ENCODE data around the gene PGS1.

Gene PGS1

GRCh38 chr17:78408476-78409050, 30.1 kb downstream of the PGS1 start:
- TF ChIP-seq GATA1 (IDR thresholded peaks at IDR 0.05; ENCODE audit: low read depth, low read length), result no peak
- TF ChIP-seq POLR2A (IDR thresholded peaks at IDR 0.05; ENCODE audit: low read length), result no peak
- no peak for DNase-seq

- no peak for TF ChIP-seq POLR2A (IDR thresholded peaks at IDR 0.05; ENCODE audit: low read length)
- no peak for TF ChIP-seq GATA1 (IDR thresholded peaks at IDR 0.05; ENCODE audit: low read depth, low read length)
- DNase-seq, result no peak
These were observed 30.9 kb downstream of the PGS1 start for GRCh38 chr17:78409191-78409928.

- DNase-seq, result no peak
- TF ChIP-seq GATA1 (IDR thresholded peaks at IDR 0.05; ENCODE audit: low read depth, low read length) (no peak), POLR2A (IDR thresholded peaks at IDR 0.05; ENCODE audit: low read length) (no peak)
These were observed 32.9 kb downstream of the PGS1 start for GRCh38 chr17:78411241-78411857.

GRCh38 chr17:78412403-78412802, 34.0 kb downstream of the PGS1 start:
- TF ChIP-seq POLR2A (IDR thresholded peaks at IDR 0.05; ENCODE audit: low read length), result no peak
- peak in 1 of 2 experiments; percentile 20 for DNase-seq

GRCh38 chr17:78414178-78415162, 36.0 kb downstream of the PGS1 start:
- no peak for DNase-seq
- TF ChIP-seq GATA1 (IDR thresholded peaks at IDR 0.05; ENCODE audit: low read depth, low read length) (no peak), POLR2A (IDR thresholded peaks at IDR 0.05; ENCODE audit: low read length) (no peak)

- DNase-seq, result no peak
- TF ChIP-seq POLR2A (IDR thresholded peaks at IDR 0.05; ENCODE audit: low read length), result no peak
- TF ChIP-seq GATA1 (IDR thresholded peaks at IDR 0.05; ENCODE audit: low read depth, low read length), result no peak
These were observed 37.6 kb downstream of the PGS1 start for GRCh38 chr17:78415821-78416711.

- no peak for TF ChIP-seq GATA1 (IDR thresholded peaks at IDR 0.05; ENCODE audit: low read depth, low read length)
- TF ChIP-seq POLR2A (IDR thresholded peaks at IDR 0.05; ENCODE audit: low read length), result no peak
- no peak for DNase-seq
These were observed 38.5 kb downstream of the PGS1 start for GRCh38 chr17:78416791-78417530.

GRCh38 chr17:78417531-78417909, 39.1 kb downstream of the PGS1 start:
- TF ChIP-seq GATA1 (IDR thresholded peaks at IDR 0.05; ENCODE audit: low read depth, low read length) (no peak), POLR2A (IDR thresholded peaks at IDR 0.05; ENCODE audit: low read length) (no peak)
- no peak for DNase-seq

- peak in 1 of 2 experiments; percentile 14 for DNase-seq
- TF ChIP-seq GATA1 (IDR thresholded peaks at IDR 0.05; ENCODE audit: low read depth, low read length) (no peak), POLR2A (IDR thresholded peaks at IDR 0.05; ENCODE audit: low read length) (no peak)
These were observed 40.0 kb downstream of the PGS1 start for GRCh38 chr17:78418326-78419026.

- no peak for TF ChIP-seq GATA1 (IDR thresholded peaks at IDR 0.05; ENCODE audit: low read depth, low read length)
- TF ChIP-seq POLR2A (IDR thresholded peaks at IDR 0.05; ENCODE audit: low read length), result no peak
These were observed 41.7 kb downstream of the PGS1 start for GRCh38 chr17:78419970-78420815.

GRCh38 chr17:78421084-78421533, 42.7 kb downstream of the PGS1 start:
- DNase-seq, result no peak
- TF ChIP-seq POLR2A (IDR thresholded peaks at IDR 0.05; ENCODE audit: low read length), result no peak
- no peak for TF ChIP-seq GATA1 (IDR thresholded peaks at IDR 0.05; ENCODE audit: low read depth, low read length)

More at GRCh38 chr17:78419970-78420815, 41.7 kb downstream of the PGS1 start:
- no peak for DNase-seq

All from erythroblast (primary cell).